Measurements from ENCODE around the gene KRTAP1-4.

DNA sequence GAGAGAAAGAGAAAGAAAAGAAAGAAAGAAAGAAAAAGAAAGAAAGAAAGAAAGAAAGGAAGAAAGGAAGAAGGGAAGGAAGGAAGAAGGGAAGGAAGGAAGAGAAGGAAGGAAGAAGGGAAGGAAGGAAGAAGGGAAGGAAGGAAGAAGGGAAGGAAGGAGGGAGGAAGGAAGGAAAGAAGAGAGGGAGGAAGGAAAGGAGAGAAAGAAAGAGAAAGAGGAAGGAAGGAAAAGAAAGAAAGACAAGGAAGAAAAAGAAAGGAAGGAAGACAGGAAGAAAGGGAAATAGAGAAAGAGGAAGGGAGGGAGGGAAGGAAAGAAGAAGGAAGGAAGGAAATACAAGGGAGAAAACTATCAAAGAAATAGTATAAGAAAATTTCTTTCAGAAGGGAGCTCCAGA is 46.8 kb upstream of the KRTAP1-4 start:
- TF ChIP-seq, protein P1, sequence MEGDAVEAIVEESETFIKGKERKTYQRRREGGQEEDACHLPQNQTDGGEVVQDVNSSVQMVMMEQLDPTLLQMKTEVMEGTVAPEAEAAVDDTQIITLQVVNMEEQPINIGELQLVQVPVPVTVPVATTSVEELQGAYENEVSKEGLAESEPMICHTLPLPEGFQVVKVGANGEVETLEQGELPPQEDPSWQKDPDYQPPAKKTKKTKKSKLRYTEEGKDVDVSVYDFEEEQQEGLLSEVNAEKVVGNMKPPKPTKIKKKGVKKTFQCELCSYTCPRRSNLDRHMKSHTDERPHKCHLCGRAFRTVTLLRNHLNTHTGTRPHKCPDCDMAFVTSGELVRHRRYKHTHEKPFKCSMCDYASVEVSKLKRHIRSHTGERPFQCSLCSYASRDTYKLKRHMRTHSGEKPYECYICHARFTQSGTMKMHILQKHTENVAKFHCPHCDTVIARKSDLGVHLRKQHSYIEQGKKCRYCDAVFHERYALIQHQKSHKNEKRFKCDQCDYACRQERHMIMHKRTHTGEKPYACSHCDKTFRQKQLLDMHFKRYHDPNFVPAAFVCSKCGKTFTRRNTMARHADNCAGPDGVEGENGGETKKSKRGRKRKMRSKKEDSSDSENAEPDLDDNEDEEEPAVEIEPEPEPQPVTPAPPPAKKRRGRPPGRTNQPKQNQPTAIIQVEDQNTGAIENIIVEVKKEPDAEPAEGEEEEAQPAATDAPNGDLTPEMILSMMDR (IDR thresholded peaks at IDR 0.05) = no peak
- no peak for TF ChIP-seq POLR2A (IDR thresholded peaks at IDR 0.05)

Measured in uterus (tissue), 2 donors.